ENCODE measurements around the gene AMIGO1.
A peak's percentile ranks its signal among the peaks of the same experiment; 100 is the strongest.

The AMIGO1 gene

DNA sequence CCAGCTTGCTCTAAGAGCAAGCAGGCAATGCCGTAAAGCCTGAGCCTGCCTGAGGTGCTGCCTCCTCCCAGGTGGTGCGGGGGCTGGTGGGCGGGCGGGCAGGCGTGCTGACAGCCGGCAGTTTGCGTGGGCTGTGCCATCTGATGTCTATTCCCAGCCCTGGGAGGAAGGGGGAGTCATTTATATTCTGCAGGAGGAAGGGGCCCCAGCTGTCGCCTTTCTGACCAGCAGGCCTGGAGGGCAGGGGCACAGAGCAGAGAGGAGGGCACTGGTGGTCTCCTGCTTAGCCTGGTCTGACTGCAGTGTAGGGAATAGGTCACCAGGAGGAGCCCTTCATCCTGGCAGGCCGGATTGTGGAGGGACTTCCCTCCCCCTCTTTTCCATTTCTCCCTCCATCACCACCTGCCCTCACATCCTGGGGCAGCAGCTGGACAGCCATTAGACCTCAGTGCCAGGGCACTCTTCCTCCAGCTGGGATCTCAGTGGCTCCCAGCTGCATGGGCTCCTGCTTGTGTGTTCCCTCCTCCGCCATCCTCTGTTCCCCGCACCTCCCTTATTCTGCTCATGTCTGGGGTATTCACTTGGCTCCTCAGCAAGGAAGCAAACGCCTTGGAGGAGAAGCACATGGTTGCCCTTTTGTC, 11.2 kb downstream of the AMIGO1 start:
- H3K9me3 ChIP-seq (ENCODE audit: insufficient read depth, low read depth, low read length) = no peaks in the 10 kb centered on the region
- H3K4me3 ChIP-seq (ENCODE audit: low read length) = no peak overlapping the region
- peaks cover 3% of the 10 kb centered on the region for H3K4me1 ChIP-seq (ENCODE audit: insufficient read depth, low read length)
- no peak overlapping the region for H3K27ac ChIP-seq (ENCODE audit: low read length)
- 0 out of 2 replicates have a peak, but pooled peaks cover 6% of the 10 kb centered on the region for H3K36me3 ChIP-seq (ENCODE audit: insufficient read depth, low read depth, low read length)
- no peaks in the 10 kb centered on the region for H3K27me3 ChIP-seq (ENCODE audit: insufficient read depth, low read length)
- 0 out of 2 replicates have a peak overlapping the region, but pooled peaks have one; percentile 28 for H3K9ac ChIP-seq (ENCODE audit: low read depth, low read length)

DNA sequence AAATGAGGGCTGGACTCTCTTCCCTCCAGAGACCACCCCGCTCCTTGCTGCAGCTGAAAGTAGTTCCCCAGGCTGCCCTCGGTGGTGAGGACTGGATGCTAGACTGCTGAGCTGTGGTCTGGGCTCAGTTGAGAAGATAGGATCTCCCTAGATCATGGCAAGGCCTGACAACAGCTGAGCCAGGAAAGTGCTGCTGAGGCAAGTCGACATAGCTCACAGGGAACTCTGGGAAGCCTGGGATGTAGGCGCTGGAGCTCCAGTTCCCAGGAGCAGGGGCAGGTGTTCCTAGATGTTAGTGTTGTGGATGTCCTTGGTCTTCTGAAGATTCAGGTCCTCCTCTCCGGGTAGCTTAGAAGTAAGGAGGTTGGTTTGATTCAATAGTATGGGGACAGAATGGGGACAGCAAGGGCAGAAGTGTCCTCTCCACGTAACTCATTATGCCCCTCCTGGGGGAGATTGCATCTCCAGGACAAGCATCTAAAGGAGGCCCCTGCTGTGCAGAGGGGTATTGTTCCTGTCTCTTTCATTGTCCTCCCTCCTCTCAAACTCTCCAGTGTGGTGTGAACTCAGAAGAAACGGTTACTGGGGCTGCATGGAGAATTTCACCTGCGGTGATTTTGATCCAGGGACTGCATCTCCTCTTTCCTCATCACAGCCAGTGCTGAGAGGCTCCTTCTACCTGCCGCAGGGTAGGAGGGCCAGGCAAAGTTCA, 11.9 kb downstream of the AMIGO1 start:
- Histone ChIP-seq H3K4me1 (ENCODE audit: insufficient read depth, low read length) (peaks cover 3% of the 10 kb centered on the region), H3K27ac (ENCODE audit: low read length) (no peak overlapping the region), H3K4me3 (ENCODE audit: low read length) (no peak overlapping the region), H3K9ac (ENCODE audit: low read depth, low read length) (no peak overlapping the region), H3K36me3 (ENCODE audit: insufficient read depth, low read depth, low read length) (0 out of 2 replicates have a peak, but pooled peaks cover 6% of the 10 kb centered on the region), H3K9me3 (ENCODE audit: insufficient read depth, low read depth, low read length) (no peaks in the 10 kb centered on the region), H3K27me3 (ENCODE audit: insufficient read depth, low read length) (no peaks in the 10 kb centered on the region)

DNA sequence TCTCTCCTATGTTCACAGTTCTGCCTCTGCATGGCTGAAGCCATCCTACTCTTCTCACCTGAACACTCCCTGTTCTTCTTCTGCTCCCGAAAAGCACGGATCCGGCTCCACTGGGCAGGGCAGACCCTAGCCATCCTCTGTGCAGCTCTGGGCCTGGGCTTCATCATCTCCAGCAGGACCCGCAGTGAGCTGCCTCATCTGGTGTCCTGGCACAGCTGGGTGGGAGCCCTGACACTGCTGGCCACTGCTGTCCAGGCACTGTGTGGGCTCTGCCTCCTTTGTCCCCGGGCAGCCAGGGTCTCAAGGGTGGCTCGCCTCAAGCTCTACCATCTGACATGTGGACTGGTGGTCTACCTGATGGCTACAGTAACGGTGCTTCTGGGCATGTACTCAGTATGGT, 13.8 kb downstream of the AMIGO1 start:
- H3K9me3 ChIP-seq (ENCODE audit: insufficient read depth, low read depth, low read length) = no peaks in the 10 kb centered on the region
- no peaks in the 10 kb centered on the region for H3K27me3 ChIP-seq (ENCODE audit: insufficient read depth, low read length)
- H3K4me1 ChIP-seq (ENCODE audit: insufficient read depth, low read length) = peaks cover 3% of the 10 kb centered on the region; the same call in 1 of the 2 replicates
- no peak overlapping the region for H3K4me3 ChIP-seq (ENCODE audit: low read length)
- H3K36me3 ChIP-seq (ENCODE audit: insufficient read depth, low read depth, low read length) = 0 out of 2 replicates have a peak, but pooled peaks cover 6% of the 10 kb centered on the region
- H3K27ac ChIP-seq (ENCODE audit: low read length) = no peak overlapping the region
- no peak overlapping the region for H3K9ac ChIP-seq (ENCODE audit: low read depth, low read length)

DNA sequence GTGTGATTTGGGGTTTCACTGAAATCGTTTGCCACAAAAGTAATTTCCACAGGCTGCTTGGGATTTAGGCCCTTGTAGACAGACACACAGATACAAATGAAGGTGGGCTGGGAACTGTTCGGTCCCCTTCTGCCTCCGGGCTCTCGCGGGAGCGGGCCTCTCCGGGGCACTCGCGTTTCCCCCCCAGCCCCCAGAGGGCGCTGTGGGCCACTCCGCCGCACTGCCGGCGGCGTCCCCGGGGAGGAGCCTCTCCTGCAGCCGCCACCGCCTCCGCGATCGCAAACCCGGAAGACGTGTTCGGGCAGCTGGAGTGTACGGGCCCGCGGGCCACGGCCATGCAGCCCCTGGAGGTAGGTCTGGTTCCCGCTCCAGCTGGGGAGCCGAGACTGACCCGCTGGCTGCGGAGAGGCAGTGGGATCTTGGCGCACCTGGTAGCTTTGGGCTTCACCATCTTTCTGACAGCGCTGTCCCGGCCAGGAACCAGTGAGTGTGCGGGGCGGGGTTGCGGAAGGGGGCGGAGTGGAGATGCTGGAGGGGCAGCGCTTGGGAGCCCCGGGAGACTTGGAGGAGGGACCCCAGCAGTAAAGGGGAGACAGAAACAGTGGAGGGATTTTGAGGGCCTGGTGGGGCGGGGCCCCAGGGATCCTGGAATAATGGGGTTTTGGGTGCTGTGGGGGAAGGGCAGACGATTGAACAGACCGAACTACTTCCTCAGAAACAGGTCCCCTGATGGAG, 15.6 kb downstream of the AMIGO1 start, which contains the start of gene CYB561D1:
CYB561D1 (plus strand) TSS at position 290 of the 735 bp plus-strand sequence; CDS start at position 336, 46 bp downstream.
- Histone ChIP-seq H3K27ac (ENCODE audit: low read length) (no peak within 1 kb of the TSS), H3K27me3 (ENCODE audit: insufficient read depth, low read length) (no peaks in the 10 kb centered on the region), H3K9me3 (ENCODE audit: insufficient read depth, low read depth, low read length) (no peaks in the 10 kb centered on the region), H3K9ac (ENCODE audit: low read depth, low read length) (peak within 1 kb of the TSS; percentile 70; the same call in 1 of the 2 replicates), H3K4me3 (ENCODE audit: low read length) (peak within 1 kb of the TSS; percentile 89), H3K36me3 (ENCODE audit: insufficient read depth, low read depth, low read length) (peaks cover 14% of the 10 kb centered on the region; the same call in 1 of the 2 replicates), H3K4me1 (ENCODE audit: insufficient read depth, low read length) (peaks cover 3% of the 10 kb centered on the region; the same call in 1 of the 2 replicates)

DNA sequence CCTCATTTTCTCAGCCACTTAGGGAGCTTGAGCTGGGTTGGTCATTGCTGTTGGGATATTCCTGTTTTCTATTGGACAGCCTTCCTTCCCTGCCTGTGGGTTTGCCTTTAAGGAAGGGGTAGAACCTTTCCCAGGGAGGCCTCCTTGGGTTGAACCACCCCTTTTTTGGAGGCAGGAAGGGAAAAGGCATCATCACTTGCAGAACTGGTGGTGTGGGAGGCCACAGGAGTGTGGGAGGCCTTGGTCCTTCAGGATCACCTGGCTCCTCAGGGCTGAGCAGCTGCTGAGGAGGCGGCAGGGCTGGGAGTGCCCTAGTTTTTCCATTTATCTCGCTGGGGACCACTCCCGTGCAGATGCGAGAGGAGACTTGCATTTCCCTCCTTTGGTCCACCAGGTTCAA, 16.3 kb downstream of the AMIGO1 start:
- H3K4me1 ChIP-seq (ENCODE audit: insufficient read depth, low read length) = no peaks in the 10 kb centered on the region; the same call in 1 of the 2 replicates
- H3K4me3 ChIP-seq (ENCODE audit: low read length) = peak overlapping the region; percentile 89; the same call in 1 of the 2 replicates
- H3K9me3 ChIP-seq (ENCODE audit: insufficient read depth, low read depth, low read length) = no peaks in the 10 kb centered on the region
- H3K27me3 ChIP-seq (ENCODE audit: insufficient read depth, low read length) = no peaks in the 10 kb centered on the region
- H3K9ac ChIP-seq (ENCODE audit: low read depth, low read length) = 0 out of 2 replicates have a peak overlapping the region, but pooled peaks have one; percentile 19
- no peak overlapping the region for H3K27ac ChIP-seq (ENCODE audit: low read length)
- peaks cover 20% of the 10 kb centered on the region; the same call in 1 of the 2 replicates for H3K36me3 ChIP-seq (ENCODE audit: insufficient read depth, low read depth, low read length)

DNA sequence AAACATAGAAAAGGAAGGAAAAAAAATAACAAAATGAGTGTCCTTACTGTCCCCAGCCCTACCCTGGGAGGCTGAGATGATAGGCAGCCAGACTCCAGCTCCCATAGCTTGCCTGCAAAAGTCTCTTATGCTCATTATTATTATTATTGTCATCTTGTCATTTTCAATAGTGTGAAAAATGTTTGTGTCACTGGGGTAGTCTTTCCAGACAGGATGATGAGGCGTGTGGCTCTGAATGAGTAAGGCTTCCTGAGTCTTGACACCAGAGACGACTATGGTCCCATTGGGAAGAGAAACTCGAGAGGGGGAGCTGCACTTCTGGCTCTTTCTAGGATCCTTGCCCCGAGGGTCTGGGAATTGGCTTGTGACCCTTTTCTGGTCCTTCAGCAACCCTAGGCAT, 16.7 kb downstream of the AMIGO1 start:
- H3K27ac ChIP-seq (ENCODE audit: low read length) = no peak overlapping the region
- no peaks in the 10 kb centered on the region; the same call in 1 of the 2 replicates for H3K4me1 ChIP-seq (ENCODE audit: insufficient read depth, low read length)
- H3K9ac ChIP-seq (ENCODE audit: low read depth, low read length) = no peak overlapping the region
- H3K36me3 ChIP-seq (ENCODE audit: insufficient read depth, low read depth, low read length) = peaks cover 24% of the 10 kb centered on the region
- H3K9me3 ChIP-seq (ENCODE audit: insufficient read depth, low read depth, low read length) = no peaks in the 10 kb centered on the region
- H3K4me3 ChIP-seq (ENCODE audit: low read length) = no peak overlapping the region
- no peaks in the 10 kb centered on the region for H3K27me3 ChIP-seq (ENCODE audit: insufficient read depth, low read length)

DNA sequence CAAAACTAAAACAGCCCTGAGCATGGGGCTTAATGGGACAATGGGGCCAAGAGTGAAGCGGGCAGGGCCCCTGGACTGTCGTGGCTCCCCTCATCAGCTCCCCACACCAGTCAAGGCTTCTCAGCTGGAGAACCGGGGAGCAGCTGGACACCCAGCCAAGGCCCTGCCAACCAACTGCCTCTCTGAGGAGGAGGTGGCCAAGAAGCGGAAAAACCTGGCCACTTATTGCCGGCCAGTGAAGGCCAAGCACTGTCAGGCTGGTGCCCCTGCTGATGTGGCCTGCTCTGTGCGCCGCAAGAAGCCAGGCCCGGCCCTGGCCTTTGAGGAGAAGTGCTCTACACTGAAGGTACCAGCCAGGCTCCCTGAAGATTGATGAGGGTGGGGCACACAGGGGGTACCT, 18.2 kb downstream of the AMIGO1 start:
- H3K9ac ChIP-seq (ENCODE audit: low read depth, low read length) = no peak overlapping the region
- no peaks in the 10 kb centered on the region for H3K27me3 ChIP-seq (ENCODE audit: insufficient read depth, low read length)
- no peaks in the 10 kb centered on the region for H3K9me3 ChIP-seq (ENCODE audit: insufficient read depth, low read depth, low read length)
- H3K27ac ChIP-seq (ENCODE audit: low read length) = no peak overlapping the region
- no peak overlapping the region for H3K4me3 ChIP-seq (ENCODE audit: low read length)
- H3K36me3 ChIP-seq (ENCODE audit: insufficient read depth, low read depth, low read length) = peaks cover 28% of the 10 kb centered on the region
- no peaks in the 10 kb centered on the region for H3K4me1 ChIP-seq (ENCODE audit: insufficient read depth, low read length)

DNA sequence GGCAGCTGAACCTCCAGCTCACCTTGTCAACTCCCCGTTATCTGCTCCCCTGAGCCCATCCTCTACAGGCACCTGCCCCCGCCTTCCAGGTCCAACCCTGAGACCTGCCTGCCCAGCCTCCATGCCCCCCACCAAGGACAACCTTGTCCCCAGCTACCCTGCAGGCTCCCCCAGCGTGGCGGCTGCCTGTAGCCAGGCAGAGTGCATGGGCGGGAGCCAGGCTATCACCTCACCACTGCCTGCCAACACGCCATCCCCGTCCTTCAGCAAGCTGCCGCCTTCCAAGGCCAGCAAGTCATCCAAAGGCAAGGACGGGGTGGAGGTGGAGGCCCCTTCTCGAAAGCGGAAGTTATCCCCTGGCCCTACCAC, 18.6 kb downstream of the AMIGO1 start:
- Histone ChIP-seq H3K4me1 (ENCODE audit: insufficient read depth, low read length) (no peaks in the 10 kb centered on the region), H3K9me3 (ENCODE audit: insufficient read depth, low read depth, low read length) (no peaks in the 10 kb centered on the region), H3K36me3 (ENCODE audit: insufficient read depth, low read depth, low read length) (peaks cover 26% of the 10 kb centered on the region), H3K4me3 (ENCODE audit: low read length) (no peak overlapping the region), H3K9ac (ENCODE audit: low read depth, low read length) (no peak overlapping the region), H3K27me3 (ENCODE audit: insufficient read depth, low read length) (no peaks in the 10 kb centered on the region), H3K27ac (ENCODE audit: low read length) (no peak overlapping the region)

DNA sequence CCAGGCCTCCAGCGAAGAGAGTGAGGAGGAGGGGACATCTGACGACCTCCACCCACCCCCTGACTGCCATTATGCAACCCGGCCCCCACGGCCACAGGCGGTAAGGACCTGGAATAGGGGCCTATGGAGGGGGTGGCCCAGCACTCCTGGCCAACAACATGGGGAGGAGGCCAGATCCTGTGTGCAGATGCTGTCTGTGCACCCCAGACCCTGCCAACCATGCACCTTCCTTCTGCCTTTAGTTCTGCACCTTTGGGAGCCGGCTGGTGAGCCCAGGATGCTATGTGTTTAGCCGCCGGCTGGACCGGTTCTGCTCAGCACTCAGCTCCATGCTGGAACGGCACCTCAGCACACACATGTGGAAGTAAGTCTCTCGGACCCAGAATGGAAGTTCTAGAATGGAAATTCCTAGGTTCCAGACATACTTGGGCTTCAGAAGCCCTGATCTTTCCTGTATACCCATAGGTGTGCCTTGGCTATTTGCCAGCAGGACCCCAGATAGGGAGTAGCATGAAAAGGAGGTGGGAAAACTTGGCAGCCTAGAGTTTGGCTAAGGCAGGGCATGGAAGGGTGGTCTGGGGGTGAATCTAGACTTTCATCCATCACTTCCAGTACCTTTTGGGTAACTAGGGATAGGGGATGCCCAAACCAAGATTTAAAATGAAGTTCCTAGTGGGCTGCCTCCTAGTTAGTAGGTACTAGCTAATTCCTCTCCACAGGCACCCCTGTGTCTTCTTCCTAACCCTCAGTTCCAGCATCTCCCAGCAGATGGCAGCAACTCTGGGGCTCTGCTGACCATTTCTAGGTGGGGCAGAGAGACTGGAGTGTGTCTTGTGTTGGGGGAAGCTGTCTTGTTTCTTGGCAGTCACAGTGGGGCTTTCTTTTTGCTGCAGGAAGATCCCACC, 19.2 kb downstream of the AMIGO1 start:
- H3K27ac ChIP-seq (ENCODE audit: low read length) = no peak overlapping the region
- no peaks in the 10 kb centered on the region for H3K27me3 ChIP-seq (ENCODE audit: insufficient read depth, low read length)
- H3K36me3 ChIP-seq (ENCODE audit: insufficient read depth, low read depth, low read length) = peaks cover 26% of the 10 kb centered on the region
- peaks cover 3% of the 10 kb centered on the region; the same call in 1 of the 2 replicates for H3K4me1 ChIP-seq (ENCODE audit: insufficient read depth, low read length)
- H3K4me3 ChIP-seq (ENCODE audit: low read length) = no peak overlapping the region
- H3K9ac ChIP-seq (ENCODE audit: low read depth, low read length) = no peak overlapping the region
- H3K9me3 ChIP-seq (ENCODE audit: insufficient read depth, low read depth, low read length) = no peaks in the 10 kb centered on the region

DNA sequence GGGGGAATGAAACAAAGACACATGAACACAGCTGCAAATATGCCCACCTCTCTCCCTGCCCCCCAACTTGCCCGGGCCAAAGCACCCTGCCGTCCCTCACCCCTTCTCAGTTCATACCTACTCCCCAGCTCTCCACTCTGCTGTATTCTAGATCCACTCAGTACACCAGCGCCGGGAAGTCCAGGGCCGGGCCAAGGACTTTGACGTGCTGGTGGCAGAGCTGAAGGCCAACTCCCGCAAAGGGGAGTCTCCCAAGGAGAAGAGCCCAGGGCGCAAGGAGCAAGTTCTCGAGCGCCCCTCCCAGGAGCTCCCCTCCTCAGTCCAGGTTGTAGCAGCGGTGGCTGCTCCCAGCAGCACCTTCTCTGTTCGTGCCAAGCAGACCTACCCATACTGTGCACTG, 20.8 kb downstream of the AMIGO1 start:
- no peak overlapping the region for H3K9ac ChIP-seq (ENCODE audit: low read depth, low read length)
- no peak overlapping the region for H3K4me3 ChIP-seq (ENCODE audit: low read length)
- H3K27me3 ChIP-seq (ENCODE audit: insufficient read depth, low read length) = no peaks in the 10 kb centered on the region
- H3K9me3 ChIP-seq (ENCODE audit: insufficient read depth, low read depth, low read length) = no peaks in the 10 kb centered on the region
- H3K27ac ChIP-seq (ENCODE audit: low read length) = no peak overlapping the region
- peaks cover 26% of the 10 kb centered on the region for H3K36me3 ChIP-seq (ENCODE audit: insufficient read depth, low read depth, low read length)
- H3K4me1 ChIP-seq (ENCODE audit: insufficient read depth, low read length) = peaks cover 8% of the 10 kb centered on the region; the same call in 1 of the 2 replicates

DNA sequence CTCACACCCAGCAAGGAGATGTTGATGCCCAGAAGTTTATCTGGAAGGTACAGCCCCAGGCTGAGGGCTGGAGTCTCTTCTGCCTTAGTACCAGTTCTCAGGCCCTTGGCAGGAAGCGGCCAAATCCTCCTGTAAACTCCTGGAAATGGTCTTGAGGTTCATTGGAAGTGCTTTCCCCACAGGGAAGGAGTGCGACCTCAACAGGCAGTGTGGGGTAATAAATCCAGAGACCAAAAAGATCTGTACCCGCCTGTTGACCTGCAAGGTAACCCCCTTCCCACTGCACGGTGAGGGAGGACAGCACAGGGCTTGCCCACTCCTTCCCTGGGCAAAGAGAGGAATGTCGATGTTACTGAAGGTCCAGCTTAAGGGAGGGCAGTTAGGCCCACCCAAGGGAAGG, 21.3 kb downstream of the AMIGO1 start:
- H3K27ac ChIP-seq (ENCODE audit: low read length) = no peak overlapping the region
- H3K9ac ChIP-seq (ENCODE audit: low read depth, low read length) = no peak overlapping the region
- no peaks in the 10 kb centered on the region for H3K9me3 ChIP-seq (ENCODE audit: insufficient read depth, low read depth, low read length)
- H3K4me3 ChIP-seq (ENCODE audit: low read length) = no peak overlapping the region
- peaks cover 8% of the 10 kb centered on the region; the same call in 1 of the 2 replicates for H3K4me1 ChIP-seq (ENCODE audit: insufficient read depth, low read length)
- no peaks in the 10 kb centered on the region for H3K27me3 ChIP-seq (ENCODE audit: insufficient read depth, low read length)
- peaks cover 26% of the 10 kb centered on the region for H3K36me3 ChIP-seq (ENCODE audit: insufficient read depth, low read depth, low read length)

All from iPS-20b (cell line).